Hematopoietic multipotent progenitor cell treated with erythropoietin and hydrocortisone succinate and interleukin-3 and kit ligand, for 8 days (in vitro differentiated cells): ENCODE results near the gene RETSAT.
"Not testable (repeated sequence)": the region's sequence is repeated elsewhere in the genome, so short reads cannot be mapped to it uniquely, and the experiment has no call there.

Source experiments
- DNase-seq: peaks from one replicate; pipeline ENCODE4 v3.0.0-alpha.2; 2015

Gene RETSAT

GRCh38 chr2:85329701-85330100, 24.6 kb downstream of the RETSAT start:
- DNase-seq: not testable (repeated sequence)

GRCh38 chr2:85329181-85329651, 25.1 kb downstream of the RETSAT start:
- DNase-seq: peak; percentile 72

- DNase-seq: peak; percentile 94
These were observed 26.3 kb downstream of the RETSAT start, which contains the start of gene TGOLN2 for GRCh38 chr2:85327822-85328617. Gene TGOLN2 (minus strand): TSS chr2:85327989. CDS start chr2:85327962, 27 bp downstream.

- DNase-seq: peak; percentile 56
These were observed 27.0 kb downstream of the RETSAT start for GRCh38 chr2:85327160-85327821.

- DNase-seq: peak; percentile 50
These were observed 27.7 kb downstream of the RETSAT start for GRCh38 chr2:85326406-85327159.

- DNase-seq: no peak
These were observed 28.9 kb downstream of the RETSAT start for GRCh38 chr2:85325466-85325811.

GRCh38 chr2:85324639-85325465, 29.5 kb downstream of the RETSAT start:
- no peak for DNase-seq

- DNase-seq: not testable (repeated sequence)
These were observed 30.4 kb downstream of the RETSAT start for GRCh38 chr2:85323988-85324367.

GRCh38 chr2:85323351-85323987, 30.9 kb downstream of the RETSAT start:
- DNase-seq: no peak

- no peak for DNase-seq
These were observed 34.5 kb downstream of the RETSAT start for GRCh38 chr2:85319796-85320195.

GRCh38 chr2:85318222-85319074, 35.9 kb downstream of the RETSAT start:
- DNase-seq: no peak

- DNase-seq: not testable (repeated sequence)
These were observed 38.4 kb downstream of the RETSAT start for GRCh38 chr2:85315921-85316320.

GRCh38 chr2:85314884-85315242, 39.5 kb downstream of the RETSAT start:
- DNase-seq: no peak

- no peak for DNase-seq
These were observed 41.9 kb downstream of the RETSAT start for GRCh38 chr2:85312404-85312803.

- DNase-seq: no peak
These were observed 44.0 kb downstream of the RETSAT start for GRCh38 chr2:85310330-85310729.

- no peak for DNase-seq
These were observed 44.5 kb downstream of the RETSAT start for GRCh38 chr2:85309699-85310321.

- DNase-seq: no peak
These were observed 45.3 kb downstream of the RETSAT start for GRCh38 chr2:85308896-85309555.

GRCh38 chr2:85308201-85308600, 46.1 kb downstream of the RETSAT start:
- DNase-seq: no peak

- no peak for DNase-seq
These were observed 46.8 kb downstream of the RETSAT start for GRCh38 chr2:85307527-85307897.
